Spleen (tissue), 11 donors: ENCODE data around the gene MISP. TPM values are rescaled to one million over a fixed set of nuclear protein-coding genes. Genes with fewer than 3 reads are reported as not detected.
A peak's percentile ranks its signal among the peaks of the same experiment; 100 is the strongest.

Experiments
- DNase-seq: peaks from one replicate; pipeline ENCODE4 v3.0.0-alpha.2; 2020
- H3K27ac ChIP-seq, 8 donors: fragments of 200-600 bp; sonication (generic) in 7 of 8; 1 replicate in 4 of 8; 2 replicates in 4 of 8; pipeline versions ENCODE4 v1.5.0 to v1.8.0; 2016 to 2021; ENCODE audit warnings: inconsistent platforms in 4 of 8, mild to moderate bottlenecking in 4 of 8, moderate library complexity in 1 of 8
- H3K27me3 ChIP-seq, 7 donors: fragments of 200-600 bp; sonication (generic) in 6 of 7; replicated peaks in 1 of 7; 1 replicate in 4 of 7; 2 replicates in 3 of 7; pipeline versions ENCODE4 v1.5.0 to v1.8.0; 2016 to 2021; ENCODE audit warnings: inconsistent platforms in 3 of 7, mild to moderate bottlenecking in 1 of 7
- H3K36me3 ChIP-seq, 6 donors: fragments of 200-600 bp; sonication (generic) in 5 of 6; 1 replicate in 4 of 6; 2 replicates in 2 of 6; pipeline versions ENCODE4 v1.5.0 to v1.8.0; 2016 to 2021; ENCODE audit warnings: inconsistent platforms in 2 of 6
- H3K4me1 ChIP-seq, 6 donors: fragments of 200-600 bp; sonication (generic) in 5 of 6; 1 replicate in 3 of 6; 2 replicates in 3 of 6; pipeline versions ENCODE4 v1.5.0 to v1.8.0; 2016 to 2021; ENCODE audit warnings: inconsistent platforms in 3 of 6
- H3K4me3 ChIP-seq, 8 donors: fragments of 200-600 bp; sonication (generic) in 7 of 8; 1 replicate in 4 of 8; 2 replicates in 4 of 8; pipeline versions ENCODE4 v1.5.0 to v1.8.0; 2016 to 2021; ENCODE audit warnings: inconsistent platforms in 4 of 8, mild to moderate bottlenecking in 4 of 8, moderate library complexity in 2 of 8
- H3K9me3 ChIP-seq, 8 donors: fragments of 200-600 bp; sonication (generic) in 7 of 8; 1 replicate in 4 of 8; 2 replicates in 4 of 8; pipeline versions ENCODE4 v1.5.0 to v1.8.0; 2016 to 2021; ENCODE audit warnings: inconsistent platforms in 4 of 8
- CTCF ChIP-seq, 11 experiments: fragments of 200-600 bp in 7 of 11; fragments of 450-650 bp in 4 of 11; sonication (generic) in 4 of 11; IDR thresholded peaks in 8 of 11; conservative IDR thresholded peaks in 3 of 11; 1 replicate in 7 of 11; 2 replicates in 4 of 11; pipeline versions ENCODE4 v1.4.0 to v1.8.0; 2016 to 2021; ENCODE audit warnings: antibody characterized with exemption in 11 of 11, inconsistent platforms in 4 of 11, mild to moderate bottlenecking in 1 of 11
- POLR2A ChIP-seq, 3 donors: fragments of 450-650 bp; IDR thresholded peaks; one replicate each; pipeline ENCODE4 v1.5.1; 2017; ENCODE audit warnings: antibody characterized with exemption in 3 of 3, mild to moderate bottlenecking in 1 of 3
- POLR2AphosphoS5 ChIP-seq, 3 donors: sonication (generic); formaldehyde crosslinking; IDR thresholded peaks; one replicate each; pipeline ENCODE4 v1.5.1; 2017; ENCODE audit warnings: antibody characterized with exemption in 3 of 3
- WGBS, 5 donors: extraction: QIAGEN DNeasy Blood & Tissue Kit in 3 of 5; methylation state at CpG; one replicate each; pipeline versions ENCODE4 v1.1.5 to v1.1.7; 2013 to 2018; 5-methylcytosine and 5-hydroxymethylcytosine counted together
- intact Hi-C: fragments of 100-400 bp; cut with DNase I; formaldehyde crosslinking; loops from one replicate; pipeline ENCODE4 v1.15.0; 2023; ENCODE audit warnings: low total_unique reads
- polyA plus RNA-seq, 3 donors: library from polyadenylated mRNA; stranded (reverse); fragments of 200-250 nt; gene quantifications; one replicate each; pipeline ENCODE4 v1.2.1, GENCODE V29; 2013
- total RNA-seq, 7 donors: library from RNA; depleted of rRNA in 3 of 7; stranded (reverse); fragments of >200 nt in 3 of 7; fragmentation: NEBNext Ultra II Directional in 4 of 7; extraction: Animal tissue kit (Norgen Biotek cat#: 25700) in 4 of 7; gene quantifications; one replicate each; pipeline versions ENCODE4 v1.1.0 to v1.2.1, GENCODE V29; 2016 to 2021
- donor health status: healthy with polysubstance abuse.
- donor health status: DM: no; HTN: no; CAD: no; lungs with moderate emphysema.
- donor health status: DM: no; HTN: no; CAD: no.
- donor health status: Bipolar disorder and iron deficiency.
- donor health status: healthy.
- donor health status: DM: no; HTN: no; CAD: no.
- donor health status: DM: yes; HTN: yes; CAD: no.

The MISP gene
- total and polyA plus RNA-seq, 10 donors: 0.13 TPM; not detected in 9

GRCh38 chr19:808423-808775 is 57.5 kb downstream of the MISP start:
- Histone ChIP-seq H3K27me3 (no peaks in the 10 kb centered on the region), H3K4me3 (no peak overlapping the region), H3K27ac (no peak overlapping the region), H3K4me1 (peaks cover 5 to 63% (median 27%) of the 10 kb centered on the region in 6 donors), H3K9me3 (peaks cover 0 to 3% (median 0%) of the 10 kb centered on the region in 8 donors), H3K36me3 (peaks cover 21 to 100% (median 97%) of the 10 kb centered on the region in 6 donors)
- TF ChIP-seq CTCF (IDR thresholded peaks at IDR 0.05 in 8 of 11, conservative IDR thresholded peaks at IDR 0.05 in 3 of 11): no peak
- peak; percentile 38 to 74 (median 48) for TF ChIP-seq POLR2AphosphoS5 (IDR thresholded peaks at IDR 0.05)
- TF ChIP-seq POLR2A (IDR thresholded peaks at IDR 0.05): no peak
- 88 to 96% (median 93%) methylated on average over 16 to 26 of the region's 26 CpGs for whole genome bisulfite sequencing, 5 donors
- intact Hi-C loops: no loop called here
- DNase-seq: no peak

- H3K27ac ChIP-seq: no peak overlapping the region
- H3K4me3 ChIP-seq: no peak overlapping the region
- H3K36me3 ChIP-seq: peaks cover 16 to 99% (median 81%) of the 10 kb centered on the region in 6 donors
- WGBS, 5 donors: 78 to 88% (median 83%) methylated on average over 26 to 30 of the region's 30 CpGs
- H3K9me3 ChIP-seq: peaks cover 0 to 3% (median 0%) of the 10 kb centered on the region in 8 donors
- H3K27me3 ChIP-seq: no peaks in the 10 kb centered on the region
- no peak for DNase-seq
- peaks cover 0 to 45% (median 12%) of the 10 kb centered on the region in 6 donors for H3K4me1 ChIP-seq
- intact Hi-C loops: no loop called here
- TF ChIP-seq CTCF (IDR thresholded peaks at IDR 0.05 in 8 of 11, conservative IDR thresholded peaks at IDR 0.05 in 3 of 11) (no peak), POLR2A (IDR thresholded peaks at IDR 0.05) (no peak), POLR2AphosphoS5 (IDR thresholded peaks at IDR 0.05) (no peak)
Measured at GRCh38 chr19:810077-810855, 59.4 kb downstream of the MISP start.

- H3K4me3 ChIP-seq: no peak overlapping the region
- peaks cover 0 to 38% (median 11%) of the 10 kb centered on the region in 6 donors for H3K4me1 ChIP-seq
- peaks cover 16 to 97% (median 74%) of the 10 kb centered on the region in 6 donors for H3K36me3 ChIP-seq
- WGBS, 5 donors: 84 to 89% (median 87%) methylated on average over 25 of the region's 25 CpGs
- no peak overlapping the region for H3K27ac ChIP-seq
- TF ChIP-seq POLR2A (IDR thresholded peaks at IDR 0.05): no peak
- TF ChIP-seq POLR2AphosphoS5 (IDR thresholded peaks at IDR 0.05): peak in 1 of 3 donors; percentile 61
- H3K27me3 ChIP-seq: no peaks in the 10 kb centered on the region
- peaks cover 0 to 3% (median 0%) of the 10 kb centered on the region in 8 donors for H3K9me3 ChIP-seq
- intact Hi-C loops: no loop called here
- peak; percentile 67 for DNase-seq
Measured at GRCh38 chr19:810883-811489, 60.1 kb downstream of the MISP start.

GRCh38 chr19:811506-812048 is 60.7 kb downstream of the MISP start:
- no peak overlapping the region for H3K27ac ChIP-seq
- TF ChIP-seq POLR2AphosphoS5 (IDR thresholded peaks at IDR 0.05) (peak in 1 of 3 donors; percentile 3), CTCF (IDR thresholded peaks at IDR 0.05 in 8 of 11, conservative IDR thresholded peaks at IDR 0.05 in 3 of 11) (no peak), POLR2A (IDR thresholded peaks at IDR 0.05) (no peak)
- peaks cover 0 to 3% (median 0%) of the 10 kb centered on the region in 8 donors for H3K9me3 ChIP-seq
- H3K36me3 ChIP-seq: peaks cover 12 to 91% (median 68%) of the 10 kb centered on the region in 6 donors
- H3K4me3 ChIP-seq: no peak overlapping the region
- WGBS, 5 donors: 93 to 96% (median 95%) methylated on average over 20 of the region's 20 CpGs
- intact Hi-C loops: no loop called here
- peak; percentile 33 for DNase-seq
- H3K4me1 ChIP-seq: peaks cover 0 to 32% (median 7%) of the 10 kb centered on the region in 6 donors
- H3K27me3 ChIP-seq: no peaks in the 10 kb centered on the region
